Stomach (tissue), 4 donors: Measurements from ENCODE around the gene UBA1.

ENCODE experiments used
- POLR2A ChIP-seq, 4 donors: fragments of 450-650 bp; IDR thresholded peaks; one replicate each; pipeline ENCODE4 v1.6.1; 2016; ENCODE audit warnings: antibody characterized with exemption in 4 of 4, control low read depth in 2 of 4, mild to moderate bottlenecking in 1 of 4, moderate library complexity in 1 of 4
- POLR2AphosphoS5 ChIP-seq, 3 donors: sonication (generic); formaldehyde crosslinking; IDR thresholded peaks; one replicate each; pipeline ENCODE4 v1.6.1; 2016; ENCODE audit warnings: antibody characterized with exemption in 3 of 3
- TF ChIP-seq, protein P1 (sequence below), 7 experiments: fragments of 450-650 bp in 4 of 7; fragments of 200-600 bp in 3 of 7; sonication (generic) in 3 of 7; IDR thresholded peaks; one replicate each; pipeline ENCODE4 v1.5.1; 2016 to 2019; ENCODE audit warnings: antibody characterized with exemption in 7 of 7, control low read depth in 2 of 7, mild to moderate bottlenecking in 1 of 7

DNA sequence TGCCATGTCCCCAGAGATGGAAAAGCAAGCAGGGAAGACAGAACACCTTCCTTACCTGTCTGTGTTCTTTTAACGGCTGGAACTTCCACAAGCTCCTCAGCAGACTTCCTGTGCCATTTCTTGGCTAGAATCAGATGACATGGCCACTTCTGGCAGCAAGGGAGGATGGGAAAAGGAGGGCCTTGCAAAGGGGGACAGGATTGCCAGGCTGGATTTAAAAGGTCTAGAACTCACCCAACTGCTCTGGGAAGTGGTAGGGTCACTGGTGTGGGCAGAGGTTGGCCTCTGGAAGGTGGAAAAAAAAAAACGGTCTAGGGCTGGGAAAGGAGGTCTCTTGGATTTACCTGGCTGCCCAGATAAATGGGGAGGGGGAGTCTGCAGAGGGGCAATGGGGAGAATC lies 37.5 kb downstream of the UBA1 start:
- TF ChIP-seq POLR2A (IDR thresholded peaks at IDR 0.05) (no peak), POLR2AphosphoS5 (IDR thresholded peaks at IDR 0.05) (no peak)
- TF ChIP-seq, protein P1, sequence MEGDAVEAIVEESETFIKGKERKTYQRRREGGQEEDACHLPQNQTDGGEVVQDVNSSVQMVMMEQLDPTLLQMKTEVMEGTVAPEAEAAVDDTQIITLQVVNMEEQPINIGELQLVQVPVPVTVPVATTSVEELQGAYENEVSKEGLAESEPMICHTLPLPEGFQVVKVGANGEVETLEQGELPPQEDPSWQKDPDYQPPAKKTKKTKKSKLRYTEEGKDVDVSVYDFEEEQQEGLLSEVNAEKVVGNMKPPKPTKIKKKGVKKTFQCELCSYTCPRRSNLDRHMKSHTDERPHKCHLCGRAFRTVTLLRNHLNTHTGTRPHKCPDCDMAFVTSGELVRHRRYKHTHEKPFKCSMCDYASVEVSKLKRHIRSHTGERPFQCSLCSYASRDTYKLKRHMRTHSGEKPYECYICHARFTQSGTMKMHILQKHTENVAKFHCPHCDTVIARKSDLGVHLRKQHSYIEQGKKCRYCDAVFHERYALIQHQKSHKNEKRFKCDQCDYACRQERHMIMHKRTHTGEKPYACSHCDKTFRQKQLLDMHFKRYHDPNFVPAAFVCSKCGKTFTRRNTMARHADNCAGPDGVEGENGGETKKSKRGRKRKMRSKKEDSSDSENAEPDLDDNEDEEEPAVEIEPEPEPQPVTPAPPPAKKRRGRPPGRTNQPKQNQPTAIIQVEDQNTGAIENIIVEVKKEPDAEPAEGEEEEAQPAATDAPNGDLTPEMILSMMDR (IDR thresholded peaks at IDR 0.05): no peak
